Kidney (tissue), 22 donors: ENCODE measurements around the gene UBE2L5. TPM values are rescaled to one million over a fixed set of nuclear protein-coding genes. Genes with fewer than 3 reads are reported as not detected.

Experiments used
- DNase-seq, 5 donors: peaks; one replicate each; pipeline ENCODE4 v3.0.0-alpha.2; 2013 to 2020
- FAIRE-seq: peaks from 2 replicates; lab custom pipeline; 2012; peaks lifted over from hg19 to GRCh38; lab: Jason Lieb, UNC
- H3K27ac ChIP-seq, 2 donors: one replicate each; pipeline ENCODE4 v1.7.0; 2013; ENCODE audit warnings: low read depth in 2 of 2, low read length in 2 of 2, inconsistent platforms in 1 of 2
- H3K27me3 ChIP-seq: one replicate; pipeline ENCODE4 v1.7.1; 2013; ENCODE audit warnings: low read length, inconsistent platforms; ENCODE audit not compliant: control insufficient read depth, insufficient read depth
- H3K36me3 ChIP-seq, 3 donors: one replicate each; pipeline versions ENCODE4 v1.7.0 to v1.7.1; 2013; ENCODE audit warnings: low read length in 3 of 3, control low read depth in 1 of 3, inconsistent platforms in 1 of 3; ENCODE audit not compliant: insufficient read depth in 3 of 3, control insufficient read depth in 2 of 3
- H3K4me1 ChIP-seq, 3 donors: one replicate each; pipeline versions ENCODE4 v1.7.0 to v1.7.1; 2013; ENCODE audit warnings: low read length in 3 of 3, inconsistent platforms in 1 of 3, low read depth in 1 of 3; ENCODE audit not compliant: control insufficient read depth in 2 of 3, insufficient read depth in 2 of 3
- H3K4me3 ChIP-seq, 3 donors: one replicate each; pipeline versions ENCODE4 v1.7.0 to v1.8.1; 2013; ENCODE audit warnings: low read length in 3 of 3, control low read depth in 1 of 3, inconsistent platforms in 1 of 3
- H3K9ac ChIP-seq, 3 donors: one replicate each; pipeline versions ENCODE4 v1.7.0 to v1.7.1; 2013; ENCODE audit warnings: low read length in 3 of 3, control low read depth in 1 of 3, inconsistent platforms in 1 of 3
- H3K9me3 ChIP-seq, 3 donors: one replicate each; pipeline versions ENCODE4 v1.7.0 to v1.7.1; 2013; ENCODE audit warnings: low read length in 3 of 3, control low read depth in 1 of 3, inconsistent platforms in 1 of 3; ENCODE audit not compliant: control insufficient read depth in 2 of 3, insufficient read depth in 1 of 3
- intact Hi-C: fragments of 100-400 bp; cut with DNase I; formaldehyde crosslinking; loops from one replicate; pipeline ENCODE4 v1.11.1; 2022
- long read RNA-seq, 10 donors: library from polyadenylated mRNA in 1 of 10; unstranded in 1 of 10; transcript quantifications; one replicate each; pipeline ENCODE4 v2.0.0 and lab custom pipeline, GENCODE V29; 2021 to 2026
- polyA plus RNA-seq: library from polyadenylated mRNA; stranded (reverse); fragments of 350-450 nt; fragmentation: Illumina TruSeq; extraction: RNeasy Lipid Tissue Mini Kit (QIAGEN cat#74804); gene quantifications from one replicate; pipeline ENCODE4 v1.2.3, GENCODE V29; 2014; ENCODE audit warnings: low read depth, low replicate concordance; ENCODE audit not compliant: insufficient read depth
- total RNA-seq: library from RNA; stranded (reverse); fragmentation: NEBNext Ultra II Directional; extraction: Animal tissue kit (Norgen Biotek cat#: 25700); gene quantifications from one replicate; pipeline ENCODE4 v1.2.1, GENCODE V29; 2021
- TF ChIP-seq, protein P1 (sequence below): IDR thresholded peaks from 3 replicates; pipeline ENCODE4 v1.5.1; 2012; ENCODE audit warnings: mild to moderate bottlenecking, moderate library complexity, borderline replicate concordance; ENCODE audit not compliant: insufficient read depth; ENCODE audit errors: extremely low read depth
- donor health status: control.
- donor health status: control.
- donor health status: control.
- donor health status: control.
- donor health status: control.
- donor health status: DM: yes; HTN: yes; CAD: no.
- donor health status: Normal renal cell carcinoma (clear cell type).

UBE2L5 gene
- total RNA-seq (not detected), polyA plus RNA-seq (not detected)
- long read RNA-seq, donor 1, partial matches to known transcripts: 2,177 of 2,189 reads
- long read RNA-seq, donor 1, other reads (novel, unspliced or antisense): 12 of 2,189 reads
- long read RNA-seq, donor 2: 0 reads
- long read RNA-seq, donor 3: 0 reads
- long read RNA-seq, donor 4: 0 reads
- long read RNA-seq, donor 5: 0 reads
- long read RNA-seq, donor 6, partial matches to known transcripts: 4,214 of 4,262 reads
- long read RNA-seq, donor 6, other reads (novel, unspliced or antisense): 48 of 4,262 reads
- long read RNA-seq, donor 7: 0 reads
- long read RNA-seq, donor 8: 0 reads
- long read RNA-seq, donor 9, partial matches to known transcripts: 0 of 1 reads
- long read RNA-seq, donor 9, other reads (novel, unspliced or antisense): 0 of 1 reads
- long read RNA-seq, donor 10, partial matches to known transcripts: 2,375 of 2,428 reads
- long read RNA-seq, donor 10, other reads (novel, unspliced or antisense): 53 of 2,428 reads

DNA sequence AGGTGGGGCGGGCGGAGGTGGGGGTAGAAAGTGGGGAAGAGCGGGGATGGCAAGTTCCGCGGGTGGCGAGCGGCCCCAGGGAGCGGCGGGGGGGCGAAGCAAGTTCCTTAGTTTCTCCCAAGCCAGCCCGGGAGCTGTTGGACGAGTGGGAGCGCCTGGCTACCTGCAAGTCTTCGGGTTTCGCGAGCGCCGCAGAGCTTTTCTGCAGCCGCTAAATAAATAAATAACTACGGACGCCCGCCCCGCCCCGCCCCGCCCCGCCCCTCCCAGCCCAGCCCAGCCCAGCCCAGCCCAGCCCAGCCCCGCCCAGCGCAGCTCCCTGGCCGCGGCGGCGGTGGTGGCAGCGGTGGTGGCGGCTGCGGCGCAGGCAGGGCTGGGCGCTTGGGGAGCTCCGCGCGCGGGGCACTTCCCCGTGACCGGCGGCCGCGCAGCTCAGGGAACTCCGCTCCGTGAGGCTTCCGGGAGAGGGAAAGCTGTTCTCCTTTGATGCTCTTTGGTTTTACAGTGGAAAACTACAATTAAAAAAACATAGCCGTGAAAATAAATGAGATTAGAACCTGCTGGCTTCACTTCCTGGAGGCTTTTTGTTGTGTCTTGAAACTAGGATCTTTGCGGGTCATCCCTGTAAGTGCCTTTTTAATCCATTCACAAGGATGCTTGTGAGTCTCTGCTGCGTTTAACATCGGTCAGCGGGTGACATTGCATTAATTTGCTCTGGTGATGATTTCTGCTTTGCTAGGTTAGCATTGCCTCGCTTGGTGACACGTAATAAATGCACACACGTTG is at the start of gene UBE2L5:
Gene UBE2L5, plus strand, starts transcription at position 440 of the 786 bp plus-strand sequence. CDS start 5,498 bp downstream, outside the sequence.
- Histone ChIP-seq H3K9me3 (no peaks in the 10 kb centered on the region), H3K4me1 (peaks cover 0 to 12% (median 0%) of the 10 kb centered on the region in 3 donors), H3K27me3 (no peaks in the 10 kb centered on the region), H3K36me3 (no peaks in the 10 kb centered on the region), H3K9ac (peak within 1 kb of the TSS; percentile 73 to 88 (median 85)), H3K27ac (peak within 1 kb of the TSS; percentile 96 to 98), H3K4me3 (peak within 1 kb of the TSS; percentile 76 to 88 (median 85))
- intact Hi-C loops: no loop called here
- DNase-seq (peak; percentile 90 to 95 (median 92)), FAIRE-seq (no peak)
- TF ChIP-seq, protein P1, sequence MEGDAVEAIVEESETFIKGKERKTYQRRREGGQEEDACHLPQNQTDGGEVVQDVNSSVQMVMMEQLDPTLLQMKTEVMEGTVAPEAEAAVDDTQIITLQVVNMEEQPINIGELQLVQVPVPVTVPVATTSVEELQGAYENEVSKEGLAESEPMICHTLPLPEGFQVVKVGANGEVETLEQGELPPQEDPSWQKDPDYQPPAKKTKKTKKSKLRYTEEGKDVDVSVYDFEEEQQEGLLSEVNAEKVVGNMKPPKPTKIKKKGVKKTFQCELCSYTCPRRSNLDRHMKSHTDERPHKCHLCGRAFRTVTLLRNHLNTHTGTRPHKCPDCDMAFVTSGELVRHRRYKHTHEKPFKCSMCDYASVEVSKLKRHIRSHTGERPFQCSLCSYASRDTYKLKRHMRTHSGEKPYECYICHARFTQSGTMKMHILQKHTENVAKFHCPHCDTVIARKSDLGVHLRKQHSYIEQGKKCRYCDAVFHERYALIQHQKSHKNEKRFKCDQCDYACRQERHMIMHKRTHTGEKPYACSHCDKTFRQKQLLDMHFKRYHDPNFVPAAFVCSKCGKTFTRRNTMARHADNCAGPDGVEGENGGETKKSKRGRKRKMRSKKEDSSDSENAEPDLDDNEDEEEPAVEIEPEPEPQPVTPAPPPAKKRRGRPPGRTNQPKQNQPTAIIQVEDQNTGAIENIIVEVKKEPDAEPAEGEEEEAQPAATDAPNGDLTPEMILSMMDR: no peak

DNA sequence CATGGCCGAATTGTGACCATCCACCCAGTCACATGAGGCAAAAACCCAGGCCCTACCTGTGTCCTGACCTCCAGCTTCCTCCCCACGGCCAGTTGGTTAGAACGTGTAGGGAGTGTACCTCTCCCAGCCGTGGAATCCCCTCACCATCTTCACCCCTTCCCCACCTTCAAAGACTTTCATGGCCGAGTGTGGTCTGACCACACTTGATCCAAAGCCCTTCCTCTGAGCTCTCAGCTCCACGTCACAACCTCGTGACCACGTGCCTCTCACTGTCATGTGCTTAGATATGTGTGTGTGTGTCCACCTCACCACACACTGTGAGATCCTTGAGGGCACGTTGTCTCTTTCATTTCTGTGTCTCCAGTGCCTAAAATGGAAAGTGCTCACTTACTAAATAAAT is 48.6 kb upstream of the UBE2L5 start:
- no peak for FAIRE-seq
- DNase-seq: no peak
- no peaks in the 10 kb centered on the region for H3K9me3 ChIP-seq
- TF ChIP-seq, protein P1: no peak
- H3K9ac ChIP-seq: no peak overlapping the region
- intact Hi-C loops: no loop called here
- H3K36me3 ChIP-seq: no peaks in the 10 kb centered on the region
- no peaks in the 10 kb centered on the region for H3K27me3 ChIP-seq
- no peak overlapping the region for H3K4me3 ChIP-seq
- H3K4me1 ChIP-seq: peaks cover 0 to 3% (median 2%) of the 10 kb centered on the region in 3 donors
- no peak overlapping the region for H3K27ac ChIP-seq

DNA sequence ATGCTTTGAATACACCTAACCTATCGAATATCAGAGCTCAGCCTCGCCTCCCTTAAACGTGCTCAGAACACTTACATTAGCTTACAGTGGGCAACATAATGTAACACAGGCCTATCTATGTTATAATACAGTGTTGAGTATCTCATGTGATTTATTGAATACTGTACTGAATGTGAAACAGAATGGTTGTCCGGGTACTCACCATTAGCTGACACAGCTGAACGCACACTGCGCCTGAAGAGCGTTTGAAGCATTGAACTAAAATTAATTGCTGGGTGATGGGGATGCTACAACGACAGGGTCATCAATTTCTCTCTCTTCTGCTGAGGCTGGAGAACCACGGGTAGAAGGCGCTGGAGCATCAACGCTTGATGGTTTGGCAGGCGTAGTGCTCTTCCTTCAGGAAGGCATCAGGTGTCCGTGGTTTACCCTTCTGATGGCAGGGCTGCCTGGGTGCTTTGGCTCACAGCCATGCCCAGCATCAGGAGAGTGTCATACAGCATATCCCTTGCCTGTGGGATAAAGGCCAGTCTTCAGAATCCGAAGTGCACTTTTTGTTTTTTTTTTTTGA is 46.9 kb upstream of the UBE2L5 start:
- Histone ChIP-seq H3K9ac (no peak overlapping the region), H3K27ac (no peak overlapping the region), H3K4me3 (no peak overlapping the region), H3K4me1 (peaks cover 0 to 3% (median 2%) of the 10 kb centered on the region in 3 donors), H3K27me3 (no peaks in the 10 kb centered on the region), H3K36me3 (no peaks in the 10 kb centered on the region), H3K9me3 (no peaks in the 10 kb centered on the region)
- DNase-seq (no peak), FAIRE-seq (no peak)
- intact Hi-C loops: no loop called here
- TF ChIP-seq, protein P1: no peak
